ENCODE data around the gene ANKS1A.
"Not testable (repeated sequence)": the region's sequence is repeated elsewhere in the genome, so short reads cannot be mapped to it uniquely, and the experiment has no call there.

Gene ANKS1A

DNA sequence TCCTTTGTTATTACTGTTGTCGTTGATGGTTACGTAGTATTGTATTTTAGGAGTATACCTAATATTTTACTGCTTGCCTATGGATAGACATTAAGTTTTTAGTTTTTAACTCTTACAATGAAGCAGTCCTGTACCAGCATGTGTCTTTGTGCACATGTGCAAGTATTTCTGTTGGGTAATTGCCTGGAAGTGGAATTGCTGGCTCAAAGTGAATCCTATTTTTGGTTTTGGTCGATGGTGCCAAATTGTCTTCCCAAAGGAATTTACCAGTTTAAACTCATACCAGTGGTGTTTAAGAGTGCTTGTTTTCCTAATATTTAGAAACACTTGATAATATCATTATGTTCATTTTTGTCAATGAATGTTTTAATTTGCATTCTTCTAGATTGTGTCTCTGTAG lies 75.5 kb downstream of the ANKS1A start:
- no peak for DNase-seq

DNA sequence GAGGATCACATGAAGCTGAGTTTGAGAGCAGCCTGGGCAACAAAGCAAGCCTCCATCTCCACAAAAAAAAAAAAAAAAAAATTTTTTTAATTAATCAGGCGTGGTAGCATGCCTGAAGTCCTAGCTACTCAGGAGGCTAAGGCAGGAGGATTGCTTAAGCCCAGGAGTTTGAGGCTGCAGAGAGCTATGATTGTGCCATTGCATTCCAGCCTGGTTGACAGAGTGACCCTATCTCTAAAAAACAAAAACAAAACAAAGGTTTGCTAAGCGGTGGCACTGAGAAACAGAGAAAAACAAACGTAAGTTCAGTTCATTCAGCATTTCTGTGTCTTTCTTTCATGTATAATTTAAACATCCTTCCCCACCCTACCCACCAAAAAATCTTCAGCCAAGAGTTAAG lies 78.4 kb downstream of the ANKS1A start:
- no peak for DNase-seq

DNA sequence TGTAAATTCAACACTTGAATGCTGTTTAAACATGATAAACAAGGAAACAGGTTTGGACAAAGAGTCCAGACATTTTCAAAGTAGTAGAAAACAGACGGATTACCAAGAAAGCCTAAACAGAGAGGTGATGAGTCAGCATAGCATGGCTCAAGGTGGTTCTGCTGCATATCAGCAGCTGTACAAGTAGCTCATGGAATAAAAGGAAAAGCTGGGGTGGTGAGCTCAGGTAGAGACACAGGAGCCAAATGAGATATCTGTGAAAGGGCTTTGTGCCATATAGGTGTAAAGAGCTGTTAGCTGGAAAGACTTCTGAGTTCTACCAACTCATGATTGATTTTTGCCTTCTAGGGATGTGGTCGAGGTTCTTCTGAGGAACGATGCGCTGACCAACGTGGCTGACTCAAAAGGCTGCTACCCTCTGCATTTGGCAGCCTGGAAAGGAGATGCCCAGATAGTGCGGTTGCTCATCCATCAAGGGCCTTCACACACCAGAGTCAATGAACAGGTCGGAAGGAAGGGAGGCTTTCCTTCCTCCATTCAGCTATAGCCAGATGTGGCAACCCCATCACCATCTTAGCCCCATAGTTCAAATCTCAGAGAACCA lies 80.7 kb downstream of the ANKS1A start:
- DNase-seq, result peak in 1 of 5 experiments; percentile 69

DNA sequence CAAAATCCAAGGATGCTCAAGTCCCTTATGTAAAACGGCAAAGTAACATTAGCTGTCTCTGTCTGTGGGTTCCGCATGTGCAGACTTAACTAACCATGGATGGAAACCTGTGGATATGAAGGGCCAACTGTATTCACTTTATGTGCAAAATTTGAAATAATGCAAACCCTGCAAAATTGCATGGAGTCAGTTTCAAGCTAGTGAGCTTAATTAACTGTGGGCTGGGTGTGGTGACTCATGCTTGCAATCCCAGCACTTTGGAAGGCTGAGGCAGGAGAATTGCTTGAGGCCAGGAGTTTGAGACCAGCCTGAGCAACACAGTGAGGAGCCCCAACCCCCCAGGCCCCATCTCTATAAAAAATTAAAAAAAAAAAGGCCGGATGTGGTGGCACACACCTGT lies 81.4 kb downstream of the ANKS1A start:
- no peak for DNase-seq

DNA sequence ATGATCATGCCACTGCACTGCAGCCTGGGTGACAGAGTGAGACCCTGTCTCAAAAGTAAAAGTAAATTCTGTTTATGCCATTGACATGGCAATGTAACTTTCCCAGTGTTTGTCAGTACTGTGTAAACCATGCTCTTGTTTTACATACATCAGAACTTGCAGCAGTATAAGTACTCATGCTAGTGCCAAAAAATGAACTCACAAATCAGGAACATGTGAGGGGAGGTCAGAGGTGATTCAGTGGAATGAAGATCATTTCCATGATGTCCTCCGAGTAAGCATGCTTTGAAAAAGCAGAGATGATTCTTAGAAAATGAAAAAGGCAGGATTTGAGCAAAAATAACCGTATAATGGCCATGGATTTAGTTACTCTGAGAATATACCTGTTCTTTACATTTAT lies 81.9 kb downstream of the ANKS1A start:
- no peak for DNase-seq

DNA sequence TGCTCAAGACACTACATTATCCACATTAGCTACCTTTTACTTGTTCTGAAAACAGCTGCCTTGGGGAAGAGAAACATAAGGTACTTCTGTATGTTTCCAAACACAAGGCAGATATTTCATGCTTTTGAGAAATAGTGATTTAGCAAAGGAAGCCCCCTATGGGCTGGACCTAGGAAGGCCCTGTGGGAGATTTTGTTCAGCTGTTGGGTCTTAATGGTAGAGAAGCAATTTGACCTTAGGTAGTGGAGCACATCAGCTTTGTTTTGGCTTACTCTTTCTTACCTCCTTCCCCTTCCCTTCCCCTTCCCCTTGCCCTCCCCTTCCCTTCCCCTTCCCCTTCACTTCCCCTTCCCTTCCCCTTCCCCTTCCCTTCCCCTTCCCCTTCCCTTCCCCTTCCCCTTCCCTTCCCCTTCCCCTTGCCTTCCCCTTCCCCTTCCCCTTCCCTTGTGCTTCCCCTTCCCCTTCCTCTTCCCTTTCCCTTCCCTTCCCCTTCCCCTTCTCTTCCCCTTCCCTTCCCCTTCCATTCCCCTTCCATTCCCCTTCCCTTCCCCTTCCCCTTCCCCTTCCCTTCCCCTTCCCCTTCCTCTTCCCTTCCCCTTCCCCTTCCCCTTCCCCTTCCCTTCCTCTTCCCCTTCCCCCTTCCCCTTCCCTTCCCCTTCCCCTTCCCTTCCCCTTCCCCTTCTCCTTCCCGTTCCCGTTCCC lies 84.6 kb downstream of the ANKS1A start:
- no peak for DNase-seq

DNA sequence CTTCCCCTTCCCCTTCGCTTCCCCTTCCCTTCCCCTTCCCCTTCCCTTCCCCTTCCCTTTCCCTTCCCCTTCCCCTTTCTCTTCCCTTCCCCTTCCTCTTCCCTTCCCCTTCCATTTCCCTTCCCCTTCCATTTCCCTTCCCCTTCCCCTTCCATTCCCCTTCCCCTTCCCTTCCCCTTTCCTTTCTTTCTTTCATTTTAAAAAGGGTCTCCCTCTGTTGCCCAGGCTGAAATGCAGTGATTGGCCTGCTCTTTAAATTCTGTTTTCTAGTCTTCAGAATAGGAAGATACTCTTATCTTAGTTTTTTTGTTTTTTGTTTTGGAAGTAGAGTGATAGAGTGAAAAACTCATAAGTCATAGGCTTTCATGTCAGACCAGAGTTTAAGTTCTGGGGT lies 85.2 kb downstream of the ANKS1A start:
- DNase-seq, result no peak

DNA sequence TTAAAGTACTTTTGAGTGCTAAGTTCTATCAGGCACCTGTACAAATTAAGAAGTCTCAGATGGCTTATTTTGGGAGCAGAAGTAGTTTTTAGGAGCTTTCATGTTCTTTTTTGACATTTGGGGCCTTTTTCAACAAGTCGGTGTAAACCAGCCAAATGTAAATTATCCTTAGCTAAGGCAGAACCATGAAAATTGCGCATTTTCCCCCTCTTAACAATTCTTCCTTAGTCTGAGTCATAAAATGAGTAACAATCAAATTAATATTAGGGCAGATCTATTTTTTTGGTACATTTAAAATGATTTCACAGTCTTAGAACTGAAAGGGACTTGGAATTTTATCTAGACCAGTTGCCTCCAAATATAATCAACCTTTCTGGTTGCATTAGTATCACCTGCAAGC lies 87.2 kb downstream of the ANKS1A start:
- no peak for DNase-seq

DNA sequence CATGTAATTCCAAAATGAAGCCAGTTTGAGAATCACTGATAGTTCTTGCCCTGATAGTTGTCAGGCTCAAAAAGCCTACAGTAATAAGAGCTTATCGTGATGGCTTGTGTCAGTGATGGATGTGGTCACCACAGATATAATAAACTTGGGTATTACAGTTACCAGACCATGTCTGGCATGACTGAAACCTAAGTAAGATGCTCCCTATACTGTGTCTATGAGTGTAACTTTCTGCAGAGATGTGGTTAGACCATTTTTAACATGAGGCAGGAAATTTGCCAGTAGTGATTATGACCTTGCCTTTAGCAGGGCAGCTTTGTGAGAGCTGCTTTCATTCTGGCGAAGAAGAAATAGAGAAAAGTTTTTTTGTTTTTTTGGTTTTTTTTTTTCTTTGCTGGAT lies 90.2 kb downstream of the ANKS1A start:
- DNase-seq, result peak in 1 of 5 experiments; percentile 35

DNA sequence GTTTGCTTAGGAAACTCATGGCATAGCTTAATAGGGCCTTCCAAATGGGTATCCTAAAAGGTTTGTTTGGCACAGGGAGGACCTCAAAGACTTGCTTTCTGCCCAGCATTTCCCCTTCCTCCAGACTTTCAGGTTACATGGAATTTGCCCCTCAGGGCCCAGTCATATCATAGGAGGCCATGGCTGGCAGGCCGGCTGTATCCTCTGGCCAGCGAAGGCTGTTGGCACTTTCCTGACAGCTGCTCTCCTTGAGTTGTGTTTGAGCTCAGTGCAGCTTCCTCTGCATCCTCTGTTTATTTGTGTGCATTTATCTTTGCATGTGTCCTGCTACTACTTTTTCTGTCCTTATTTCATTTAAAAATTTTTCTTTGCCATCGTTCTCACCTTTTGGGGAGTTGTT lies 90.9 kb downstream of the ANKS1A start:
- DNase-seq, result no peak

DNA sequence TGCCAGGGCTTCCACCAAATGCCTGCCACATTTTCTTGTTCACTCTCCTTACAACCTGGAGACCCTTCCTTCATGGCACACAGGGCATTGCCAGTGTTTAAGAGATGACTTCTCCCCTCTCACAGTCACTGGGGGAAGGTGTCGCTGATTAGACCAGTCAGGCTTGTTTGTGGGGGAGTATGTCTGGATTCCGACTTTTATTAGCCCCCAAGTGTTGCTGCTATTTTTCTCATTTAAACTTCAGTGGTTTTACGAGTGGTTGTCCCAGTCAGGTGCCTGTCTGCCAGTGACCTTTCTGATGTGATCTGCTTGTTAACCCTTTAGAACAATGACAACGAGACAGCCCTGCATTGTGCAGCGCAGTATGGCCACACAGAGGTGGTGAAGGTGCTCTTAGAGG lies 92.3 kb downstream of the ANKS1A start:
- no peak for DNase-seq

DNA sequence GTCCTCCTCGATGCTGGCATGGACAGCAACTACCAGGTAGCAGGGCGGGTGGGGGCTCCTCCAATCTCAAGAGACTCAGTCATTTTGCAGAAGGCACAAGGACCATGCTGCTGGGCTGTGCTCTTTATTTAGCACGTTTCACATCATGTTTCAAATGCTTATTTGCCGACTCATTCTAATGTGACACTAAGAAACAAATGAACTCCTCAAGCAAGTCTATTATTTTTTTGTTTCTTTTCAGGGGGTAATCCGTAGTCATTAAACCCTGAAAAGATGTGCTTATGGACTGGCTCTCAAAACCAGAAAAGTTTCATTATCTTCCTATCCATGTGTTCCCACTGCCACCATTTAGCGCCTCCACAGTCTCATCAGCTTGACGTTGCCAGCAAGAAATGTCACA lies 92.9 kb downstream of the ANKS1A start:
- DNase-seq, result no peak

DNA sequence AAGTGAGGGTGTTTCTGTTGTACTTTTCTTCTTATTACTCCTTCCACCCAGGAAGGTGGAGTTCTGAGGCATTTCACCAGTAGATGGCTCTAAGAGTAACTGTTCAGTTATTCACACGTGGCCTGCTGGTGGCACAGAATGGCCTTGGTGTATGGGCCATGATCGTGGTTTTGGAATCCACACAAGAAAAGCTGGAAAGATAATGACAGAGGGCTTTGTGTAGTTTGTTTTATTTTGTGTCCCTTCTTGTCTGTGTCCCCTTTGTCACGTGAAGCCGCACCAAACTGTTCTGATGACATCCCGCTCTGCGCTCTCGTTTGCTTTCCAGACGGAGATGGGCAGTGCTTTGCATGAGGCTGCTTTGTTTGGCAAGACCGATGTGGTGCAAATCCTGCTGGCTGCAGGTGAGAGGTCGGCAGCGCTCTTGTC lies 93.4 kb downstream of the ANKS1A start:
- no peak for DNase-seq

DNA sequence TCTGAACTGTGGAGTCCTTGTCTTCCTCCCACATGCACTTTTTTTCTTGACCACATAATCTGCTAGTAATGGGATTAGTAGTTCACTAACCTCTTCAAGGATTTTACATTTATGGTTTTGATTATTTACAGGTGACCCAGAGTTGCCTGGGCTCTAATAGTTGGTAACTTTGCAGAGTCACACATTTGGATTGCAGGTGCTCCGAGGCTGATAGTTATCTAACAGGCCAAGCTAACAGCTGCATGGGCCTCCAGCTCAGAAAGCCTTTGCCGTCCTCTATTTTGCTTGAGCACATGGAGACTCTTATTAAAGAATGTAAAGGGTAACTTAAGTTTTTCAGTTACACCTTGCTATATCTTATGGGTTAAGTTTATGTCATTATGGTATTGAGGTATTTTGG lies 95.4 kb downstream of the ANKS1A start:
- no peak for DNase-seq

DNA sequence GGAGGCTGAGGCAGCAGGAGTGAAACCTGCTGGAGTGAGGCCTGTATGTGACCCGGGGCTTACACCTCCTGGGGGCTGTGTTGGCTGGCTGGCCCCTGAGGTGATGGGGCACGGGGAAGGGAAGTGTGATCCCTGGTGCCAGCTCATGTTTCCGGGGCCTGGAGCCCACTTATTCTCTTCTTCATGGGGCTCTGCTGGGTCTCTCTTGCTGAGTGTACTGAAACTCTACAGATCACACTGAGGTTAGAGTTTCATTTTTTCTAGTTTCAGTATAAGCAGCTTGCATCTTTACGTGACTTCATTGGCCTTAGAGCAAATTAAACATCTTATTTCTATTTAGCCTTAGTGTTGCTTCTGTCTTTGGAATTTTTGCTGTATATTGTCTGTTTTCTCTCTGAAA lies 96.2 kb downstream of the ANKS1A start:
- DNase-seq, result peak in 1 of 5 experiments; percentile 8

DNA sequence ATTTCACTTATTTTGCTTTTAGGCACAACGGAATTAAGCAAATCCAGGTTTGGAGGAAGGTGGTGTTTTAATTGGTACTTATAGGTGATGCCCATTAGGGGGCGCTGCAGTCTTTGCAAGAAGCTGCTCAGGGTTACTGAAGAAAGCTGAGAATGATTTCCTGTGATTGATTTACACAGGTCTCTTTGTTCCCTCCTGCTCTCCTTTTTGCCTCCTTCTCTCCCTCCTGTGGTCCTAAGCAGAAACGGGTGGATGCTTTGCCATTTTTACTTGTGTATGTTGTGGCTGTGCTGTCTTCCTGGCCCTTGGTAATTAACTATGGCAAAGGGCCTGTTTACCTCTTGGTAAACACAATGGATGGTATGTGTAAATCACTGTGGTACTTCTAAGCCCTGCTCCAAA lies 97.8 kb downstream of the ANKS1A start:
- peak in 4 of 5 experiments; percentile 19 to 75 (median 32) for DNase-seq

DNA sequence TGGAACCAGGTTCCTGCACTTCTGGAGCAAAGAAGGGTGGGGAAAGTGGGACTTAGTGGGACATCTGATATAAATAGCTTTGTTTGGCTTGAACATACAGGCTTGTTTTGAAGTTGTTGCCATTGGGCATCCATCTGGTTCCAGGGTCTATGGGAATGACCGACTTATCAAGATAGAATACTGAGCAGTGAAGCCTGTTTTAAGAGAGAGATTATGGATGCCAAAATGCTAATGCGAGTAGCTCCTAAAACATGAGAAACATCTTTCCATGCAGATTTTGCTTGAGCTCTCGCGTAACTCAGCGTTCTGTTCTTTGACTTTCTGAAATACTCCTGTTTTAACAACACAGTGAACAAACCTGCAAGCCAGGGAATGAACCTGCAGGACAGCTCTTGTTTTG lies 98.5 kb downstream of the ANKS1A start:
- DNase-seq, result no peak

DNA sequence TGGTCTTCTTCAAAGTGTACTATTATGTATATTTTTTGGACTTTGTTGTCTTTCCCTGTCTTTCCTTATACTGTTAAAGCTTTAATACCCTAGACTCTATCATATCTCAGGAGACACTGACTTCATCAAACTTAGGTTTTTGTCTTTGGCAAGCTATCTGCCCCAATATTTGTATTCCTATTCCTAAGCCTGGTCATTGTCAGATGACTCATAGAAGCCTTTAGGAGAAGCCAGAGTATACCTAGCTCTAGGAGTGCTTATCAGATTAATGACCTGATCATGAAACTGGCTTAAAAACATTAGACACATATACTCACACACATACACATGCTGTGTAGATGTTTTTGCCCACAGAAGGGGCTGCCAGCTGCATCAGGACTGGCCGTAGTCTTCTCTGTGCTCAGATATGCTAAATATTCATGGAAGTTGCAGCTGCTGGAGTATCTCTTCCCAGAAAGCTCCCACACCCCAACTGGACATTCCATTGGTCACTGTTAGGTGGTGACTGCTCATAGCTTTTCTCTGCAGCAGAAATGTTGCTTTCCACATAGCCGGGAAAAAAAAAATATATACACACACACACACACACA lies 102.0 kb downstream of the ANKS1A start:
- no peak for DNase-seq

DNA sequence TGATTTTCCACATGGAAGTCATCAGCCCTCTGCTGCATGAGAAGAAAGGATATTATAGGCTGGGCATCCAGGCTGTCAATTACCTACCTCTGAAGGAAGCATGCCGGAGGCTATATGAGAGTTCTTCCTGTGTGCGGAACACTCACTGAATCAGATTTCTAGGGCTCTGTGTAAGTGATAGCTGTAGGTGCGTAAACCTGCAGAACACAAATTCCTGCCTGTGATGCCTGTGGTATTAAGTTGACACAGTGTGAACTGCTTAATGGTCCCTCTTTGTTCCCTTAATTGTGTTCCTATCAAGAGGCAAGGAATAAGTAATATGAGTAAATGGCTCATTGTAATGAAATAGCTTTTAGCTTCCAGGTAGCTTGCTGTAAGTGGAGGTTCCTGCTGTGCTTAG lies 103.3 kb downstream of the ANKS1A start:
- no peak for DNase-seq

DNA sequence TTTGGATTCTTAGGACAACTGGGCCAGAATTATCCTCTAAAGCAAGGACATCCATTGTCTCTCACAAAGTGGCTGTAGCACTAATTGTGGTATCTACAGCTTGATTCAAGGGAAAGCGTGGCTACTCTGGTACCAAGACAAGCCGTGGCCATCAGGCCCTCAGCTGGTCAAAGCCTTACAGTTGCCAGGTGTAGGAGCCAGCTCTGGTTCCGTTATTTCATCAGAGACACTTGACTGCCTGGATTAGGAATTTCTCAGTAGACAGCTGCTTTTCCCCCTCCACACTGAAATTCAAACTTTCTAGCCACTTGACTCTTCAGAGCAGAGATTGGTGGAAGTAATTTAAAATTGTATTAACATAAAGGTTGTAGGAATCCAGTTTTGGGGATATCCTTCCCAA lies 104.2 kb downstream of the ANKS1A start:
- DNase-seq, result no peak

DNA sequence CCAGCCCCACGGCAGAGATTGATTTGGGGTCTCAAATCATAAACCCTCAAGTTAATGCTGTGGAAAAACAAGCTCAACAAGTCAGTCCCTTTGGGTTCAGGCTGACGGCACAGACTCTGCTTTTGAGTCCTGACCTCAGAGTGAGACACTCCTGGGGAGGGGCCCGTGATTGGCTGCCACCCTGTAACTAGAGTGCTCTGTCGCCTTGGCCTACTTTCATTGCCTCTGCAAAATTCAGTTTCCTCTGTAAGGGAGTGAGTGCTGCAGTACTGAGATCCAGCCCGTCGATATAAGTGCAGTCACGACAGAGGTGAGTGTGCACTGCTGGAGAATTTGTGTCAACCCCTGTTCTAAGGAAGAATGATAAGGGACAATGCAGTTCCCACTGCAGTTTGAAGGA lies 105.6 kb downstream of the ANKS1A start:
- peak in 1 of 5 experiments; percentile 10 for DNase-seq

DNA sequence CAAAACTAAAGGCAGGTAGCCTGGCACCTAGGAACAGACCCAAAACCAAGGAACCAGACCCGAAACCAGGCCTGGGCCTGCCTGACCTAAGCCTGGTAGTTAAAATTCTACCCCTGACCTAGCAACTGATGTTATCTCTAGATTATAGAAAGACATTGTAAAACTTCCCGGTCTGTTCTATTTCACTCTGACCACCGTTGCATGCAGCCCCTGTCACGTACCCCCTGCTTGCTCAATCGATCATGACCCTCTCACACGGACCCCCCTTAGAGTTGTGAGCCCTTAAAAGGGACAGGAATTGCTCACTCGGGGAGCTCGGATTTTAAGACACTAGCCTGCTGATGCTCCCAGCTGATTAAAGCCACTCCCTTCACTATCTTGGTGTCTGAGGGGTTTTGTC lies 109.4 kb downstream of the ANKS1A start:
- not testable (repeated sequence) for DNase-seq

DNA sequence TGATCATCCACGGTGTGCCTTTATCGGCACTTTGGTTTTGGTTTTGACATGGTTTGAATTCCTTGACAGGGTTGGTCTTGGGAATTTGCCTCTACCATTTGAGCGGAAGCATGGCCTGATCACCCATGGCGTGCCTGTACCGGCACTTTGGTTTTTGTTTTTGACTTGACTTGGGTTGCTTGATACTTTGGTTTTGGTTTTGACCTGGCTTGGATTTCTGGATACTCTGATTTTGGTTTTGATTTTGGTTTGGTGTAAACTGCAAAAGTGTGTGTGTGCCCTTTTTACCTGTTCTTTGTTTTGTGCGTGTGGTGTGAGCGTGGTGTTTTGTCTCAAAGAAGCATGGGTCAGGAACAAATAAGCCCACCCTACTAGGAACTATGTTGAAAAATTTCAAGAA lies 110.1 kb downstream of the ANKS1A start:
- DNase-seq, result not testable (repeated sequence)

DNA sequence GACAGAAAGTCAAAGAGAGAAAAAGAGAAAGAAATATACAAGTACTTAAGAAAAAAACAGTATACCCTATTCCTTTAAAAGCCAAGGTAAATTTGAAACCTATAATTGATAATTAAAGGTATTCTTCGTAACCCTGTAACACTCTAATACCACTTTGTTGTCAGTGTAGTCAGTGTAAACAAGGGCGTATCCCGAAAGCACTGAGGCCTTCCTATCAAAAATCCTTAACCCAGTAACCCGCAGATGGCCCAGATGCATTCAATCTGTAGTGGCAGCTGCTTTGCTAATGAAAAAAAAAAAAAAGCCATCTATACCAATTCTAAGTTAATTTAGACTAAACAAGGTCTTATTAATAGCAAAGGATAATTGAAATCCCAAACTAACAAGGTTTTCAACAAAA lies 110.9 kb downstream of the ANKS1A start:
- DNase-seq, result not testable (repeated sequence)
